HG02885 (cell line): ENCODE data around the gene ELF2.
"Not testable (repeated sequence)": the region's sequence is repeated elsewhere in the genome, so short reads cannot be mapped to it uniquely, and the experiment has no call there.

Experiments
- ATAC-seq: cut with Tn5 transposase; IDR thresholded peaks from one replicate; pipeline ENCODE4 v1.9.1; 2021; ENCODE audit warnings: mild to moderate bottlenecking; ENCODE audit not compliant: unreplicated experiment, poor library complexity

Gene ELF2

GRCh38 chr4:139082750-139083606, 94.0 kb downstream of the ELF2 start:
- peak; percentile 84 for ATAC-seq

GRCh38 chr4:139078926-139079325, 98.1 kb downstream of the ELF2 start:
- no peak for ATAC-seq

GRCh38 chr4:139077567-139078355, 99.3 kb downstream of the ELF2 start:
- ATAC-seq = no peak

- ATAC-seq = no peak
Measured at GRCh38 chr4:139076016-139076744, 100.8 kb downstream of the ELF2 start.

GRCh38 chr4:139060591-139060990, 116.4 kb downstream of the ELF2 start:
- ATAC-seq = no peak

GRCh38 chr4:139059026-139059425, 118.0 kb downstream of the ELF2 start:
- ATAC-seq = not testable (repeated sequence)

- ATAC-seq = no peak
Measured at GRCh38 chr4:139054791-139055505, 122.1 kb downstream of the ELF2 start.

GRCh38 chr4:139053909-139054308, 123.1 kb downstream of the ELF2 start:
- no peak for ATAC-seq

GRCh38 chr4:139050446-139050845, 126.6 kb downstream of the ELF2 start:
- no peak for ATAC-seq

- ATAC-seq = no peak
Measured at GRCh38 chr4:139048026-139048425, 129.0 kb downstream of the ELF2 start.

GRCh38 chr4:139044291-139044690, 132.7 kb downstream of the ELF2 start:
- no peak for ATAC-seq

GRCh38 chr4:139042981-139043460, 134.0 kb downstream of the ELF2 start:
- ATAC-seq = no peak

GRCh38 chr4:139038874-139039443, 138.1 kb downstream of the ELF2 start:
- no peak for ATAC-seq

- ATAC-seq = no peak
Measured at GRCh38 chr4:139036885-139037284, 140.1 kb downstream of the ELF2 start.

GRCh38 chr4:139035650-139036049, 141.4 kb downstream of the ELF2 start:
- no peak for ATAC-seq

- ATAC-seq = peak; percentile 83
Measured at GRCh38 chr4:139030614-139031235, 146.3 kb downstream of the ELF2 start.

GRCh38 chr4:139029866-139030363, 147.1 kb downstream of the ELF2 start:
- ATAC-seq = not testable (repeated sequence)

GRCh38 chr4:139028191-139028661, 148.8 kb downstream of the ELF2 start:
- no peak for ATAC-seq

- no peak for ATAC-seq
Measured at GRCh38 chr4:139027776-139028175, 149.2 kb downstream of the ELF2 start.
